Hematopoietic multipotent progenitor cell treated with erythropoietin and hydrocortisone succinate and interleukin-3 and kit ligand, for 8 days (in vitro differentiated cells): ENCODE results near the gene NFAT5.
"Not testable (repeated sequence)": the region's sequence is repeated elsewhere in the genome, so short reads cannot be mapped to it uniquely, and the experiment has no call there.

Experiments used
- DNase-seq: peaks from one replicate; pipeline ENCODE4 v3.0.0-alpha.2; 2015

NFAT5 gene

DNA sequence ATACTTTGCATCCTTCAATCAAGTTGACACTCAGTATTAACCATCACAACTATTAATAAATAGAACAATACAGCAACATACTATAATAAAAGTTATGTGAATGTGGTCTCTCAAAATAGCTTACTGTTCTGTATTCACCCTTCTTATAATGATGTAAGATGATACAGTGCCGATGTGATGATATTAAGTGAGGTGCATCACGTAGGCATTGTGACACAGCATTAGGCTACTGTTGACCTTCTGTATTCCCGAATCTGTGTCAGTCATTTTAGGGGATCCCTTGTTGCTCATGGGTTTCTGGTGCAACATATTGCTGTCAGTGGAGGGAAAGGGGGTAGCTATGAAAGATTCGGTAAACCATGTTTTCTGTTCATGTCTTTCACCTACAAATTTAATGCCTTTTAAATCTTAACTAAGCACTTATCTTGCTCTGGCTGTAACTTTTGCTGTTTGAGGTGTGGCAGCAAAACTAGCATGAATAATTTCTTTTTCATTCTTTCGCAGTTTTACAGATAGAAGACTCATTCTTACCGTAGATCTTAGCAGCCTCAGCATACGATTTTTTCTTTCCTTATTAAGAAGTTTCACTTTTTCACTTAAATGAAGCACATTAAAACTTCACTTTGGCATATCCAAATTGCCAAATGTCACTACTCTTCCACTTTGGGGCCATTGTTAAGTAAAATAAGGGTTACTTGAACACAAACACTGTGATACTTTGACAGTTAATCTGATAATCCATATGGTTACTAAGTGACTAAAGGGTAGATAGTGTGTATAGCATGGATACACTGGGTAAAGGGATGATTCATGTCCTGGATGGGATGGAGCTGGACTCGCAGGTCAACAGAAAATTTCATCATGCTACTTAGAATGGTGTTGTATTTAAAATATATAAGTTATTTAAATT is 29.6 kb downstream of the NFAT5 start:
- DNase-seq: no peak

DNA sequence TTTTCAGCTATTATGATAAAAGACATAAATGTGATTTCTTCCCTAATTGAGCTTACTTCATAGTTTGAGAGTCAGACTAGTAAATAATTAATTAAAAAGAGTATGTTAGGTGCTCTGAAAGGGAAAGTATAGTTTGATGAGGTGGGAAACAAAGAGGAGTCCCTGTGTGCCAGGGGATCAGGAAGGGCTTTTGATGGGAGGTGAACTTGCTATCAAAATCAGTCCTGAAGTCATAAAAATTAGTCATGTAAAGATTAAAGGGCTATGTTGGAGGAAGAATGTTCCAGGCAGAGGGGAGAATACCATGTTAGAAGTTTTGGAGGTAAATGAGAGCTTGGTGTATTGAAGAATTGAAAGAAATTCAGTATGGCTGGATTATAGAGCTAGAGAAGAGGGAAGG is 31.0 kb downstream of the NFAT5 start:
- DNase-seq: no peak

DNA sequence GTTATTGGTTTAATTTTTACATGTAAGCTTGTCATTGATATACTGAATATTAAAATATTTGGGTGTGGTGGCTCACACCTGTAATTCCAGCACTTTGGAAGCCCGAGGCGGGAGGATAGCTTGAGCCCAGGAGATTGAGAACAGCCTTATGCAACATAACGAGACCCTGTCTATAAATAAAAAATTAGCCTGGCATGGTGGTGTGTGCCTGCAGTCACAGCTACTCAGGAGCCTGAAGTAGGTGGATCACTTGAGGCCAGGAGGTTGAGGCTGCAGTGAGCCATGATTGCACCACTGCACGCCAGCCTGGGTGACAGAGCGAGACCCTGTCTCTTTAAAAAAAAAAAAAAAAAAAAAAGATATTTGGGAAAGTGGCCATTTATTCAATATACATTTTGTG is 32.3 kb downstream of the NFAT5 start:
- DNase-seq: no peak

DNA sequence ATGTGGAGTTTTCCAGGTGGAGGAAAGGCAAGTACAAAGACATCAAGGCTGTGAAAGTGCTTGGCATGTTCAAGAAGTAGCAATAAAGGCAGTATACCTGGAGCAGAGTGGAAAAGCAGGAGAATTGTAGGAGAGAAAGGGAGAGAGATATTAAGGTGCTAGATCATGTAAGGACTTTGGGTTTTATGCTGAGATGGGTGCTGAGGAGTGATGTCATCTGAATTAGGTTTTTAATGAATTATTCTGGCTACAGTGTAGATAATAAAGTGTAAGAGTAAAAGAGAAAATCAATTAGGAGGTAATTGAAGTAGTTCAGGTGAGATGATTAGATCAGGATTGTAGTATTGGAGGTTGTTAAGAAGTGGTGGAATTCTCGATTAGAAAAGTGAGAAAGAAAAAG is 34.0 kb downstream of the NFAT5 start:
- no peak for DNase-seq

DNA sequence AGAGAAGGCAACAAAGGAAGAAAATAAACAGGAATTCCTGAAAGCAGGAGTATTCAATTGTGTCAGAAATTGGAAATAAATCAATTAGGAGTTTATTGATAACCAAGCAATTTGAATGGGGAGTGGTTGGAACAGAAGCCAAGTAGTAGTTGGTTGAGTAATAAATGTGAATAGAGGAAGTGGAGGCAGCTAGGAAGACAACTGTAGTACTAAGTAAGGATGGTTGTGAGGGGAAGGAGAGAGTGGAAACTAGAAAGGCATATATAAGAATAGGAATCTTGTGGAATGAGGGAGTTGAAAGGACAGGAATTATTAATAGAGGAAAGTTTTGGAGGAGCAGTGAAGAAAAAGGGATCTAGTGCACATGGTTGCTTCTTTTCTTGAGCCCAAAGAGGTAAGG is 34.4 kb downstream of the NFAT5 start:
- no peak for DNase-seq

DNA sequence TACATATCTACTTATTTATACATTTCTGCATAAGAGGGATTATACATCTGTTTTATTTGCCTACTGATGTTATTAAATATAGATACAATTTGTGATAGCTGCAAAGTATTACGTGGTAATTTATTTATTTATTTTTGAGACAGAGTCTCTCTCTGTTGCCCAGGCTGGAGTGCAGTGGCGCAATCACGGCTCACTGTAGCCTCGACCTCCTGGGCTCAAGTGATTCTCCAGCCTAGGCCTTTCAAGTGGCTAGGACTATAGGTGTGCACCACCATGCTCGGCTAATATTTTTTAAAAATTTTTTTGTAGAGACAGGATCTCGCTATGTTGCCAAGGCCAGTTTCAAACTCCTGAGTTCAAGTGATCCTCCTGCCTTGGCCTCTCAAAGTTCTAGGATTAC is 35.5 kb downstream of the NFAT5 start:
- DNase-seq: no peak

DNA sequence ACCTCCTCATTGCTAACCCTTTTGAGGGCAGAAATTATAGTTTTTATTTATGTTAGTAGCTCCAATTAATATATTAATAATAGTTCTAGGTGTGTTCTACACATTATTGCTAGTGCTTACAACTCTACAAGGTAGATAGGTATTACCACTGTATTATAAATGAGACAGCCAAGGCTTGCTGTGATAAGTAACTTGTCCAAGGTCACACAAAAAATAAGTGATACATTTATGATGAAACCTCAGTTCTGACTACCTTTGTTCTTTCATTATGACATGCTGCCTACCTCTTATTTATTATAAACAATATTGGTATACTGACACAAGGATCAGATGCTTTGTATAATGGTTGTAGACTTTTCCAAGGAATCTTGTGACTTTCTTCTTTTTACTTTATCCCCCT is 41.2 kb downstream of the NFAT5 start:
- DNase-seq: no peak

DNA sequence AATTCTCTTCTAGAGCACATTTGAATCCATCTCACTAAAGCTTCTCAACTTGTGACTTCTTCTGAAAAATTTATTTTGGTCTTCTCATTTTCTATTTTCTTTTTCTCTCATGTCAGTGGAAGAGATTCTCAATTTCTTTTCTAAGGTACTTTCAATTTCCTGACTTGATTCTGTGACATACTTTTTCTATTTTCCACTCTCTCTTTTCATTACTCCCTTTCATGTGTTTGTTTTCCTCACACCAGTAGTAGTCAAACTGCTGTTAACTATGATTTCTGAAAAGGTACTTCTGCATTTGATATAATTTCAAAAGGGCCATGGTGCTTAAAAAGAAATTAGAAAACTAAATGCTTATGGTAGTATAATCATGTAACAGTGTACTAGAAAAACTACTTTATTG is 41.9 kb downstream of the NFAT5 start:
- DNase-seq: no peak

DNA sequence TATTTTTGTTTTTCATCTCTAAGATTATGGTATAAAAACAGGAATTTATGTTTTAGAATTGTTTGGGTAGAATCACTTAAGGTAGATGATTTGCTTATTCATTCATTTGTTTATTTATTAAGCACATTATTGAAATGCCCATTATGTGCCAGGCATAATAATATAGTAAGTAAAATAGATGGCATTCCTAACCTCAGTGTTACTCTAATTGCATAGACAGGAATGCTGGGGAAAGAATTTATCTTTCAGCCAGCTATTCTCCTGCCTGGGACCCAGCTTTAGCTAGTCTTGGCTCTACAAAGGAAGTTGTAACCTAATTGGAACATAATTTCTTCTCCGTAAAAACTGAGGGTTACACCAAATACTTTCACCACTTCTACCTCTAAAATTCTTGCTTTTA is 44.6 kb downstream of the NFAT5 start:
- no peak for DNase-seq

DNA sequence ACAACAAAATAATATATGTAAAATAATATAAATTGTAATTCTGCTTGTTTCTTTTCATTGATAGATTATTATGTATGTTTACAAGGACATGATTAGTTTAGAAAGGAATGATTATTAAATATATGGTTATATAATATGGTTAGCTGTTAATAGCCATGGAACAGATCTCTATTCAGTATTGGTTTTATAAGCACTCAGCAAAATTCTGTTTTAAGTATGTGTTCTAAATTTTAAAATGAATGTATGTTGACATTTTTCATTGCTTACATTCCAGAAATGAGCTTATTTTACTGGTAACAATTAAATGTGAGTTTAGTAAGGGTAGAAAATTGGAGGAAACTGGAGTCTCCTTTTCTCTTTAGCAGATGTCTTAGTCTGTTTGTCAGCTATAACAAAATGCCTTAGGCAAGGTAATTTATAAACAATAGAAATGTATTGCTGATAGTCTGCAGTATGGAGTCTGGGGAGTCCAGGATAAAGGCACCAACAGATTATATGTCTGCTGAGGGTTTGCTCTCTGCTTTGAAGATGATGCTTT is 45.4 kb downstream of the NFAT5 start:
- no peak for DNase-seq

DNA sequence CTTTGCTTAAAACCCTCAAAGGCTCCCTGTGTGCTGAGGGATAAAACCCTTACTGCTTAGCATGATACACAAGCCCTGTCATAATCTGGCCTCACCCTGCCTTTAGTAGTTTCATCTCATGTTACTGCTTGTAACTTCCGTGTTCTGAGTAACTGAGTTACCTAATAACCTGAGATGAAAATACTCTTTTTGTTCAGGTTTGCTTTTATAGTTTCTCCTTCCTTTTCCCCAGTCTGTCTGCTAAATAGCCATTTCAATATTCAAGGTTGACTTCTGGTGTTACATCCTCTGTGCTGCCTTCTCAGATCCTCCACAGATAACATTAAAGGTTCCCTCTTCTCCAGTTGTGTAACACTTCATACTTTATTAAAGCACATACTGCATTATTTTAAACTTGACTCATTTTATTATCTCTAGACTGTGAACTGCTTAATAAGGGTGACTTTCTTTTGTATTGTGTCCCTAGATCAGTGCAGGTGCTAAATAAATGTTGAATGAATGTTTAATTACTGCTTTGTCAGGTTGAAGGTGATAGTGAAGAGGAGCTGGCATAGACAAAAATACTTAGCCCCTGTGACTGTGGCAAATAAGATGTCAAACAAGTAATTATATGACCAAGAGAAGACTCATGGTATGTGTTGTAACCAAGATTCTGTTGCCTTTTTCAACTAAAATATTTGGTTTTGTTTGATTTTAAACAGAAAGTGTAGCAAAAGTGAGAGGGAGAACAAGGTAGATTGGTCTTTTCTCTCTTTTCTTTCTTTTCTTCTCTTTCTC is 47.8 kb downstream of the NFAT5 start:
- no peak for DNase-seq

DNA sequence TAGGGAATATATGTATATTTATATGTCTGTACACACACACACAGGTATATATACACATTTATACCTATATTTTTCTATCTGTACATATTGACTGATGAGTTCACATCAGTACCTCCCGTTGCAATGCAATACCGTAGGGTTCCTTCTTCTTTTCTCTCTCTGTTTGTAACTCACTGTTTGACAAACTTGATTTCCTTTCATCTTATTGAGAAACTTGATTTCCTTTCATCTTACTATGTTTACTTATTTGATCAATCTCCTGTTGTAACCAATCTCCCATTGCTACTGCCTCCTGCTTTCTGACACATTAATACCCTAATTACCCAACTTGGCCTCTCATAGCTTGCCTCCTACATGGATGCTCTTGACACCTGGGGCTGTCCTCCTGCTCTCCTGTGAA is 49.8 kb downstream of the NFAT5 start:
- DNase-seq: no peak

DNA sequence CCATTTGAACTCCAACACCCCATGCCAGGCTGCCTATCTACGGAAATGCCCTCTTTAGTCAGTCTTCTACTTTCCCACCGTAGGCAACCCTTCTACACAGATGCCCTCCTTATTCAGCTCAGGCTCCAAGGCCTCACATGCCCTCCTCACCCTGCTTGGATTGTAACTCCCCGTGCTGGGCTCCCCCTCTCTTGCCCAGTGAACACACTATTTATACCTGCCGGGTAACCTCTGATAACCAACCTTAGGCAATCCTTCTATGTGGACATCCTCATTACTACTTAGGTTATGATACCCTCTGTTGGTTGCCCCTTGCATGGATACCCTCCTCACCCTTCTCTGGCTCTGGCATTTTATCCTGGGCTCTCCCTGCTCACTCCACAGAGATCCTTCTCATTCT is 50.3 kb downstream of the NFAT5 start:
- DNase-seq: no peak

DNA sequence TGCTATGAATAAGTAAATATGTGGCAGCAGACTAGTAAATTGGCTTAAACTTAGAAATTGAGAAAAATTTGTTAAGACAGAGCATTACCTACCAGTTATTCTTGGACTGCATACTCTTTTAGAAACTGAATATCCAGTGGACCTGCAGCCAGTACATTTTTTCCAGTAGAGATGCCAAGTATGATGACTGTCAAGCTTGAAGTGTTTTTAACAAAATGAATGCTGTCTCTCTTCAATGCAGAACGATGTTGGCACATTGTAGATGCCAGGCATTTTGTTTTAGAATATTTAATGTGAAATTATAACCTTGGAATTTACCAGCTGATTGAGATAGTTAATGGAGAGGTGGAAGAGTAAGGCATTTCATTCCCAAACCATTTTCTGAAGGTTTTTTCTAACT is 52.5 kb downstream of the NFAT5 start:
- DNase-seq: peak; percentile 19

DNA sequence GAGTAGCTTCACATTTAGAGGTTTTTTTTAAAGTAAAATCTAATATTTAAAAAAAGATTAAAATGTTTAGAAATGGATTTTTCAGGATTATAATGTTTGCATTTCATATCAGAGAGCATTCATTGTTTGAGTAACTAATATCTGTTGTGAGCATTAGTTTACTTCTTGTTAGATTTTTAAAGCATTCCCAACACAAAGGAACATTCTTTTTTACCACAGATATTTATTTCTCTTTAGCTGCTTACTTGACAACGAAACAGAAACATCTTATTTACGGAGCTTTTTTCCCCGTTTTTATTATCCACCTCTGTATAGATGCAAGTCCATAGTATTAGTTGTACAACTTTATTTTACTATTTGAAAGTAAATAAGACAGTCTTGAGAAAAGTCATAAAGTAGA is 53.0 kb downstream of the NFAT5 start:
- DNase-seq: no peak

DNA sequence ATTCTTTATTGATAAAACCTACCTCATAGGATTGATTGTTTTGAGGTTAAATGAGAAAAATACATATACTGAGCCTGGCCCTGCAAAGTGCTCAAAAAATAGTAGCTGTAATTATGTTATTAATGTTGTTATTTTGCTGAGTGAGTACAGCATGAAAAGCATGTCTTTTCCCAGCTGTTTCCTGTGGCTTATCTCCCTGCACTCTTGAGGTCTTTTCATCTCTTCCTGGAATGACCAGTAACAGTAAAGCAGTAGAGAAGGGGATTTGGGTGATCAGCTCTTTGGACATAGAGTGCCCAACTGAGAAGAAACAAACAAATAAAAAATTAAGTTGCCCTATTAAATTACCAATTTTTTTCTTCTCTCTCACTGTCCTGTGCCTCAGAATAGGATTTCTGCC is 53.7 kb downstream of the NFAT5 start:
- peak; percentile 38 for DNase-seq

DNA sequence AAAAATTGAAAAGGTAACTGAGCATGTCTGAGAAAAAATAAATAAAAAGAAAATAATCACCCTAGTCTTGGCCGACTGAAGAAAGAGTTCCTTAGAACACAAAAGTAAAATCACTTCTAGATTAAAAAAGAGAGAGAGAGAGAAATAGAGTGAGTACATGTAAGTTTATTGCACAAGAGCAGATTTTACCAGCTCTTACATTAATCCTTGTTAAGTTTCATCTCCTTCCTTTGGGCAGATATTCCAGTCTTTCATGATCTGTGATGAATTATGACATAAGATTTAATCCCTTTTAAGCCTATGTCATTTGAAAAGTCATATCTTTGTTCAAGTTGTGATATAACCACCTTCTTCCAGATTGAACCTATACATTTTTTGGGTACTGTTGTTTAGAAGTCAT is 54.8 kb downstream of the NFAT5 start:
- no peak for DNase-seq

DNA sequence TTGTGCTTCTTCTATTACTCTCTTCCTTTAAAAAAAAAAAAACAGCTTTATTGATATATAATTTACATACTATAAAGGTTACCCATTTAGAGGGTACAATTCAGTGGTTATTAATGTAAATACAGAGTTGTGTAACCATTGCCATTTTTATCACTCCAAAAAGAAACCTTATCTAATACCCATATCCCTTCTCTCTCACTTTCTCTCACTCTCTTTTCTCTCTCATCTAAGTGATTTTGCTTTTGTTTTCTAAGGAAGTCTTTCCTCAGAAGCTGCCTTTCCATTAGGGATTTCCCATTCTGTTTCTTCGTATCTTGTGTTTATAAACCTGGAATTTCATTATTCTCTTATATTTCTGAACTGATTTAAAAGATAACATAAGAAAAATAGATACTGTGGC is 55.5 kb downstream of the NFAT5 start:
- no peak for DNase-seq

DNA sequence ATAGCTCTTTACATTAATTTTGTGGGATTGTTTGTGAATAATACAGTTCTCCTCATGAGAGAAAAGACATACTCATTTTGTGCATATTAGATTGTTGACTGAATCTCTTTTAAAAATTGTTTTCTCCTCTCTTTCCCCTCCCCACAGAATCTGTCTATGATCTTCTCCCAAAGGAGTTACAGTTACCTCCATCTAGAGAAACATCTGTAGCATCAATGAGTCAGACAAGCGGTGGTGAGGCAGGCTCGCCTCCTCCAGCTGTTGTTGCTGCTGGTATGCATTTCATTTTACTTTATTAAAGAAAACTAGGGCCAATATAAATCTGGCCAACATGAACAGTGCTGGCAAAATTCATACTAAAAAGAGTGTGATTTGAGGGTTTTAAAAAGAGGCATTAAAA is 60.5 kb downstream of the NFAT5 start:
- DNase-seq: no peak

DNA sequence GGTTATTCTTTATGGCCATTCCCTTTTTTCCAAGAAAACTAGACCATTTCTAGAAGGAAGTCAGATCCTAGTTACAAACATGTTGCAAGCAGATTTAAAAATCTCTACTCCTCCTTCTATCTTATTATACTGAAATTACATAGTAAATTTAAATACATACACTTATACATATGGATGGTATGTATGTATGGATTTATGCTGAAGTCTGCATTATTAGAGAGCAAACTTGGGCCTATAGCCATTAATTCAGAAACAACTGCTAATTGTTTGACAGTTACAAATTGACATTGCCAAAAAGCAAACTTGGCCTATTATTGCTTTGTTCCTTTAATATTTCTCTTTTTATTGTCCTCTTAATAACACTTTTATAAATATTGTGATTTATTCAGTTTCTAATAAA is 67.1 kb downstream of the NFAT5 start:
- DNase-seq: no peak

DNA sequence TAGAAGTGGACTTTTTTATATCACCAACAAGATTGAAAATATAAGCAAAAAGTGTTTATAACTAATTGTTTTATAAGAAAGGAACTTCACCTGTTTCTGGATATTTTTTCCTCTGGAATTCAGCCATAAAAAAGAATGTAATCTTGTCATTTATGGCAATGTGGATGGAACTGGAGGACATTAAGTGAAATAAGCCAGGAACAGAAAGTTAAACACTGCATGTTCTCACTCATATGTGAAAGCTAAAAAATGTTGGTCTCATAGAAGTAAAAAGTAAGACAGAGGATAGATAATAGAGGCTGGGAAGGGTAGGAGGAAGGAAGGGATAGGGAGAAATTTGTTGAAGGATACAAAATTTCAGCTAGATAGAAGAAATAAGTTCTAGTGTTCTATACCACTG is 67.6 kb downstream of the NFAT5 start:
- DNase-seq: no peak

DNA sequence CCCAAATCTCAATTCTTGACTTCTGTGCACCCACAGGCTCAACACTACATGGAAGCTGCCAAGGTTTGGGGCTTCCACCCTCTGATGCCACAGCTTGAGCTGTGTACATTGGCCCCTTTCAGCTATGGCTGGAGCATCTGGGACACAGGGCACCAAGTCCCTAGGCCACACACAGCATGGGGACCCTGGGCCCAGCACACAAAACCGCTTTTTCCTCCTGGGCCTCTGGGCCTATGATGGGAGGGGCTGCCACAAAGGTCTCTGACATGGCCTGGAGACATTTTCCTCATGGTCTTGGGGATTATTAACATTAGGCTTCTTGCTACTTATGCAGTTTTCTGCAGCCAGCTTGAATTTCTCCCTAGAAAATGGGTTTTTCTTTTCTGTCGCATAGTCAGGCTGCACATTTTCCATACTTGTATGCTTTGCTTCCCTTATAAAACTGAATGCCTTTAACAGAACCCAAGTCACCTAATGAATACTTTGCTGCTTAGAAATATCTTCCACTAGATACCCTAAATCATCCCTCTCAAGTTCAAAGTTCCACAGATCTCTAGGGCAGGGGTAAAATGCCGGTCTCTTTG is 70.9 kb downstream of the NFAT5 start:
- not testable (repeated sequence) for DNase-seq

DNA sequence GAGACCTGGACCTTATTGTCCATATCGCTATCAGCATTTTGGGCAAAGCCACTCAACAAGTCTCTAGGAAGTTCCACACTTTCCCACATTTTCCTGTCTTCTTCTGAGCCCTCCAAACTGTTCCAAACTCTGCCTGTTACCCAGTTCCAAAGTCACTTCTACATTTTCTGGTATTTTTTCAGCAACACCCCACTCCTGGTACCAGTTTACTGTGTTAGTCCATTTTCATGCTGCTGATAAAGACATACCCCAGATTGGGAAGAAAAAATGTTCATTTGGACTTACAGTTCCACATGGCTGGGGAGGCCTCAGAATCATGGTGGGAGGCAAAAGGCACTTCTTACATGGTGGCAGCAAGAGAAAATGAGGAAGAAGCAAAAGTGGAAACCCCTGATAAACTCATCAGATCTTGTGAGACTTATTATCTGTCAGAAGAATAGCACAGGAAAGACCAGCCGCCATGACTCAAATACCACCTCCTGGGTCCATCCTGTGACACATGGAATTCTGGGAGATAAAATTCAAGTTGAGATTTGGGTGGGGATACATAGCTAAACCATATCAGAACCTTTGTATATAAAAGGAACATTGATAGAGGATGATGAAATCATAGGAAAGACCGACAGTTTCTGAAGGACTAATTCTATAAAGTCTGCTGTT is 71.6 kb downstream of the NFAT5 start:
- DNase-seq: not testable (repeated sequence)
